Activated CD4-positive, alpha-beta memory T cell treated with anti-CD3 and anti-CD28 coated beads, Interleukin-2, amount 10 ng/mL, durations not matched to agents 7 days and 5 days (primary cell): Measurements from ENCODE around the gene RXRG. TPM values are rescaled to one million over a fixed set of nuclear protein-coding genes. Genes with fewer than 3 reads are reported as not detected.

Source experiments
- CTCF ChIA-PET: fragments of 350-600 bp; sonication (Branson Sonifier 250); formaldehyde crosslinking; loops from one replicate; lab custom pipeline; 2021; ENCODE audit warnings: antibody characterized with exemption, inconsistent platforms; lab: Charles Lee
- POLR2A ChIA-PET: fragments of 350-600 bp; sonication (Branson Sonifier 250); formaldehyde crosslinking; loops from one replicate; lab custom pipeline; 2021; ENCODE audit warnings: antibody characterized with exemption; lab: Charles Lee
- DNase-seq: peaks from one replicate; pipeline ENCODE4 v3.0.0-alpha.2; 2020
- H3K27ac Mint-ChIP-seq: one replicate; pipeline ENCODE4 v1.8.0; 2021; ENCODE audit warnings: mild to moderate bottlenecking, mixed read lengths
- H3K27me3 Mint-ChIP-seq: one replicate; pipeline ENCODE4 v1.8.0; 2021; ENCODE audit warnings: mixed read lengths
- H3K36me3 Mint-ChIP-seq: one replicate; pipeline ENCODE4 v1.8.0; 2021; ENCODE audit warnings: low read depth, mixed read lengths
- H3K4me1 Mint-ChIP-seq: one replicate; pipeline ENCODE4 v1.8.0; 2021; ENCODE audit warnings: mixed read lengths
- H3K4me3 Mint-ChIP-seq: one replicate; pipeline ENCODE4 v1.8.0; 2021; ENCODE audit warnings: mild to moderate bottlenecking, mixed read lengths
- H3K9me3 Mint-ChIP-seq: one replicate; pipeline ENCODE4 v1.8.0; 2021; ENCODE audit warnings: mixed read lengths
- total RNA-seq, 2 experiments: library from RNA; stranded (reverse); gene quantifications; one replicate each; pipeline ENCODE4 v1.2.3, GENCODE V29; 2021

The RXRG gene
- total RNA-seq, 2 experiments from 2014 or later, result not detected

DNA sequence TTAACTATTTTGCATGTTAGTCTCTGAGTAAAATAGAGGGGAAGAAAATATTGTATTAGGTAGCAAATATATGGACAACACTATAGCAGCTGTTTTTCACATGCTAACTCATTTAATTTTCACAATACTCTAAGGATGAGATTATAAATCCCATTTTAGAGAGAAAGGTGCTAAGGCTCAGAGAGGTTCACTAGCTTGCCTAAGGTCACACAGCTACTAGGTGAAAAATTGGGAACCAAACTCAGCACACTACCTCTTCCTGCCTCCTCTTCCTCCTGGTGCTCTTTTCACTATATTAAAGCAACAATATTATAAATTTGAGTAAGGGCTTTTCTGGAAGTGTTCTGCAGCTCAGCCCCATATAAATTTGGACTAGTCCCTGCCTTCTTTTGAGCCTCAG lies 2.3 kb downstream of the RXRG start:
- no peaks in the 10 kb centered on the region for H3K9me3 Mint-ChIP-seq
- H3K36me3 Mint-ChIP-seq, result no peaks in the 10 kb centered on the region
- H3K27ac Mint-ChIP-seq, result no peak overlapping the region
- ChIA-PET CTCF (no interaction called here), POLR2A (no interaction called here)
- H3K27me3 Mint-ChIP-seq, result peaks cover 29% of the 10 kb centered on the region
- no peak overlapping the region for H3K4me3 Mint-ChIP-seq
- DNase-seq, result no peak
- peaks cover 3% of the 10 kb centered on the region for H3K4me1 Mint-ChIP-seq

DNA sequence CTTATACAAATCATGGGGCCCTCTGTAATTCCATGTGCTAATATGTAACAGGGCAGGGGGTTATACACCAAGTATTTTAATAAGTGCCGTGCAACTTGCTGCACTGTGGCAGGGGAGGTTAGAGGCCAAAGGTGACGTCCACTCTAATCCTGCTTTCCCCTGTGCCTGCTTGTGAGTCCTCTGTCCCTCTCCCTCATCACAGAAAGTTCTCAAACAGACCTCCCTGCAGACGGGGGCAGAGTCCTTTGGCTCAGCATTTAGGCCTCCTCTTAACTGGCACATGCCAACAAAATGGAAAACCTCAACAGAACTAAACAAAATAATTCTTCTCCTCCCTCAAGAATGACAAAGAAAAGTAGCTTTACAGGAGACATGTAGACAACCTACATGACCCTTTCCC lies 2.9 kb downstream of the RXRG start:
- Mint-ChIP-seq H3K27me3 (peaks cover 28% of the 10 kb centered on the region), H3K9me3 (no peaks in the 10 kb centered on the region), H3K4me1 (peaks cover 3% of the 10 kb centered on the region), H3K36me3 (no peaks in the 10 kb centered on the region), H3K4me3 (no peak overlapping the region), H3K27ac (no peak overlapping the region)
- ChIA-PET CTCF (no interaction called here), POLR2A (no interaction called here)
- DNase-seq, result no peak

DNA sequence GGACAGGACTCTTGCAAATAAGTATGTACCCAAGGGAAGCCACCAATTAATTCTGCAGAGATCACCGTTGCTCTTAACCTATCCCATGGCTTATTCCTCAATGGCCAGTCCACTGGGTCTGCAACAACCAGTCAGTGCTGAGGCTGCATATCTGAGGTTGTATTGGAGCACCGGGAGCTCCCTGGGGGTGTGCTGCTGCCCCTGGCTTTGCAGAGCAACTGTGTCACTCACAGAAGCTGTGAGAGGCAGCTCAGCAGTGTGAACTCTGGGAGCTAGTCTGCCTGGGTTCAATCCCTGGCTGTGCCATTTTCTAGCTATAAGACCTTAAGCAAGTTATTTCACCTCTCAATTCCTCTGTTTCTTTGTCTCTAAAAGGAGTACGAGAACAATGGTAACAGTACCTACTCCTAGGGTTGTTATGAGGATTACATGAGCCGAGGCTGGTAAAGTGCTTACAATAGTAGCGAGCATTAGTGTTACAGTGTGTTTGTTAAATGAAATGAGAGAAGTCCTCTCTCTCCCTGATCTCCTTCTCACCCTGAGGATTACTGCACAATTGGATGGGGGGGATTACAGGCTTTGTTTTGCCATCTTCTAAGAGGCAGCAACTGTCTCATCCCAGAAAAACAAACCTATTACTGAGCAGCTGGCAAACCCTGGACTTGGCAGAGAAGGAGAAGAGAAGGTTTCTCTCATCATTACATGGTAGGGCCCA lies 3.6 kb downstream of the RXRG start:
- Mint-ChIP-seq H3K4me3 (no peak overlapping the region), H3K4me1 (peaks cover 3% of the 10 kb centered on the region), H3K27ac (no peak overlapping the region), H3K27me3 (peaks cover 26% of the 10 kb centered on the region), H3K36me3 (no peaks in the 10 kb centered on the region), H3K9me3 (no peaks in the 10 kb centered on the region)
- DNase-seq, result no peak
- CTCF ChIA-PET, result no interaction called here
- POLR2A ChIA-PET, result no interaction called here

DNA sequence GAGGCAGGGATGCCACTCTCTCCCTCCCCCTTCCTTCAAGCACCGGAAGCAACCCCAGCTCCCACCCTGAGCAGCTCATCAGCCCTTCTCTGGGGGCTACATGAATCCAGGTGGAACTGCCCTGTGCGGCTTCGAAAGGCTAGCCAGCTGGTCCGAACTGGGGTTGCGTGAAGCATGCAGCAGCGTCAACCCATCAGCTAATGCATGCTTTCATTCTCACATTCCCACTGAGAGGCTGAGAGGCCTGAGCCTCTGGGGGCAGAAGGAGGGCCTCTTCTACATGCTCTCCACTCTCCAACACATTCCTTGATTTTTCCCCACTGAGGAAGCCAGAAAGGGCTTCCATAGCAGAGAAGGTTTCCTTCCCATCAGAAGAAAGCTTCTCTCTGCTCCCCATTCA lies 5.6 kb downstream of the RXRG start:
- H3K36me3 Mint-ChIP-seq, result no peaks in the 10 kb centered on the region
- H3K27ac Mint-ChIP-seq, result no peak overlapping the region
- ChIA-PET CTCF (interaction anchor here (0.6 kb wide), 1 partner anchor 1952 kb away, joined by 3 read pairs; no protein-coding TSS in a partner anchor), POLR2A (no interaction called here)
- no peak for DNase-seq
- peaks cover 3% of the 10 kb centered on the region for H3K4me1 Mint-ChIP-seq
- peaks cover 31% of the 10 kb centered on the region for H3K27me3 Mint-ChIP-seq
- H3K4me3 Mint-ChIP-seq, result no peak overlapping the region
- H3K9me3 Mint-ChIP-seq, result no peaks in the 10 kb centered on the region

DNA sequence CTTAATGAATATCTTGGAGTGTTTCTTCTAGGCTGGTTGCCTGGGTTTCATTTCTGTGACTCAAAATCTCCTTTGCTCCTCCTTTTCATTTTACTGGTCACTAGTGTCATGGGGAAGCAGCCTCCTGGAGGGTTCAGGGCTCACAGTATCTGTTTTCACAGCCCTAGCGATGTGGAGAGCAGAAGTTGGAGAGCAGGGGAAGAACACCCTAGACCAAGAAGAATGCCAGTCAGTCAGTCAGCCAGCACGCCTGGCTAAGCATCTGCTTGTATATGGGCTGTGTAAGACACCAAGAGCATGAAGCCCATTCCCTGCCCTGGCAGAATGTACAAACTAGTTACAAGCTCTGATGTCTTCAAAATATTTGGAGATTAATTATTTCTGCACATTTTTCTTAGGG lies 7.9 kb downstream of the RXRG start:
- no peak overlapping the region for H3K27ac Mint-ChIP-seq
- no peak overlapping the region for H3K4me3 Mint-ChIP-seq
- no peaks in the 10 kb centered on the region for H3K36me3 Mint-ChIP-seq
- DNase-seq, result no peak
- CTCF ChIA-PET, result no interaction called here
- H3K4me1 Mint-ChIP-seq, result no peaks in the 10 kb centered on the region
- POLR2A ChIA-PET, result no interaction called here
- H3K9me3 Mint-ChIP-seq, result no peaks in the 10 kb centered on the region
- H3K27me3 Mint-ChIP-seq, result peaks cover 26% of the 10 kb centered on the region

DNA sequence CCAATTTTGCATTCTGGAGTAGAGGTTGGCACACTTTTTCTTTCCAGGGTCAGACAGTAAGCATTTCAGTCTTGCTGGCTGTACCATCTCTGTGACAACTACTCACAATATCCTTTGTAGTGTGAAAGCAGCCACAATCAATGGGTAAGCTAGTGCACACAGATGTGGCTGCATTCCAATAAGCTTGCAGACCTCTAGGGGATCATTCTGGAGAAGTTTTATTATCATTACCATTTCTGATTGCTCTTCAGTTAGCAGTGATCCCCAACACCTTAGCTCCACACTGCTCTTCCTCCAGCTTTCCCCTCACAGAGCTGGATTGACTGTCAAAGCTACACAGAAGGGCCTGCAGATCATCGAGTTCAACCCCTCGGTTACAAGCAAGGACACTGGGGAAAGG lies 9.1 kb downstream of the RXRG start:
- Mint-ChIP-seq H3K9me3 (no peaks in the 10 kb centered on the region), H3K4me3 (no peak overlapping the region), H3K36me3 (no peaks in the 10 kb centered on the region), H3K27me3 (peaks cover 21% of the 10 kb centered on the region), H3K4me1 (peaks cover 7% of the 10 kb centered on the region), H3K27ac (no peak overlapping the region)
- no peak for DNase-seq
- CTCF ChIA-PET, result no interaction called here
- POLR2A ChIA-PET, result no interaction called here

DNA sequence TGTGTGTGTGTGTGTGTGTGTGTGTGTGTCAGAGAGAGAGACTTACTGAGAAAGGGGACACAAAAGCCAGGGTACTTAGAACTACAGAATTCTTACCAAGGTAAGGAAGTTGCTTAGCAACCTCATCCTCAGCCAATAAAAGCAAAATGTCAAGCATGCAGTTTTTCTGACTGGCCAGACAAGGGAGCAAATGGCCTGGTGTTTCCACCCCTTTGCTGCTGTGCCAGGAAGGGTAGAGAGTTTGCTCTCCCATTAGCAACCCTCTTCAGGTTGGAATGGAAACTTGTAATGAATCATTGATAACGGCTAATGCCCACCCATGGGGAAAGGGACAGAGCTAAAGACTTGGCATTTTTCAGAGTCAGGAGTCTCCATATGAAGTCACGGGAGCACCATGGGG lies 10.6 kb downstream of the RXRG start:
- Mint-ChIP-seq H3K4me1 (peaks cover 8% of the 10 kb centered on the region), H3K4me3 (no peak overlapping the region), H3K27me3 (peaks cover 12% of the 10 kb centered on the region), H3K9me3 (no peaks in the 10 kb centered on the region), H3K27ac (no peak overlapping the region), H3K36me3 (no peaks in the 10 kb centered on the region)
- ChIA-PET CTCF (interaction anchor here (0.7 kb wide), 1 partner anchor 163 kb away, joined by 3 read pairs; no protein-coding TSS in a partner anchor), POLR2A (no interaction called here)
- DNase-seq, result no peak

DNA sequence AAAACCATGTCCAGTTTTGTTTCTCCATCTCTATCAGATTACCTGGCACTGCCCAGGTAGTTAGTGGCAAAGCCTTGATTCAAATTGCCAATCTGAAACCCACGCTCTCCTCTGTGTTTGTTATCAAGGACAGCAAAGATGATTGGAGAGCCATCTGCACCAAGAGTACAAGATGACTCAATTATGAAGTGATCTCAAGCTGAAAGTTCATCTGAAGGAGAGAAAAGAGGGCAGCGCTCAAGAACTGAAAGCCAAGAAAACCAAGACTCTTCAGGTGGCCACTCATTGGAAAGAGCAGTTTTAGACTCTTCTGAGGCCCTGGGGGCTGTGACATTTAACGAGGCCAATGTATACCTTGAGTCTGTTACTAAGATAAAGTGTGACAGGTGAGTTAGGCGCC lies 13.8 kb downstream of the RXRG start:
- ChIA-PET POLR2A (interaction anchor here (1.0 kb wide), 1 partner anchor 167 kb away, joined by 3 read pairs; no protein-coding TSS in a partner anchor), CTCF (interaction anchor here (1.2 kb wide), 1 partner anchor 162 kb away, joined by 3 read pairs; no protein-coding TSS in a partner anchor)
- H3K4me1 Mint-ChIP-seq, result peaks cover 8% of the 10 kb centered on the region
- H3K9me3 Mint-ChIP-seq, result no peaks in the 10 kb centered on the region
- peaks cover 2% of the 10 kb centered on the region for H3K27me3 Mint-ChIP-seq
- H3K36me3 Mint-ChIP-seq, result no peaks in the 10 kb centered on the region
- no peak overlapping the region for H3K4me3 Mint-ChIP-seq
- H3K27ac Mint-ChIP-seq, result no peak overlapping the region
- DNase-seq, result no peak

- Mint-ChIP-seq H3K27me3 (no peaks in the 10 kb centered on the region), H3K4me1 (peaks cover 26% of the 10 kb centered on the region), H3K9me3 (no peaks in the 10 kb centered on the region), H3K36me3 (no peaks in the 10 kb centered on the region), H3K4me3 (no peak overlapping the region), H3K27ac (no peak overlapping the region)
- DNase-seq, result no peak
- CTCF ChIA-PET, result no interaction called here
- POLR2A ChIA-PET, result interaction anchor here (1.6 kb wide), 1 partner anchor 176 kb away, joined by 3 read pairs; no protein-coding TSS in a partner anchor
These were observed 18.2 kb downstream of the RXRG start for GRCh38 chr1:165426745-165427144.

DNA sequence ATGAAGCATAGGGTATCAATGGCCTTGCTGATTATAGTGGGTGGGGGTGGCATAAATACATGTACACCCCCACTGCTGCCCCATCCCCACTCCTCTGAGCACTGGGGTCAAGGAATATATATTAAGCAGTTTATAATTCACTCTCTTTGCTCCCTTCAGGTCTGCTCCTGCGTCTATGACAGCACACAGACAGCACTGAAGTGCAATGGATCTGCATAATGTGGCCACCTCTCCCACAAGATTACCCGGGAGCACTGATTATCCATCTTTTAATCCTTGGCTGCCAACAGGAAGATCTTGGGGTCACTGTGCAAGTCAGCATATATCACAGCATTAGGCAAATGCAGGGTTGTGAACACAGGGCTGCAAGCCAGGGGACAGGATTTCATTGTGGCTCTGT lies 19.3 kb downstream of the RXRG start:
- Mint-ChIP-seq H3K27me3 (peaks cover under 1% of the 10 kb centered on the region), H3K36me3 (no peaks in the 10 kb centered on the region), H3K4me1 (peaks cover 18% of the 10 kb centered on the region), H3K4me3 (no peak overlapping the region), H3K27ac (no peak overlapping the region), H3K9me3 (no peaks in the 10 kb centered on the region)
- POLR2A ChIA-PET, result no interaction called here
- CTCF ChIA-PET, result interaction anchor here (0.5 kb wide), 1 partner anchor 455 kb away, joined by 3 read pairs; no protein-coding TSS in a partner anchor
- DNase-seq, result no peak

DNA sequence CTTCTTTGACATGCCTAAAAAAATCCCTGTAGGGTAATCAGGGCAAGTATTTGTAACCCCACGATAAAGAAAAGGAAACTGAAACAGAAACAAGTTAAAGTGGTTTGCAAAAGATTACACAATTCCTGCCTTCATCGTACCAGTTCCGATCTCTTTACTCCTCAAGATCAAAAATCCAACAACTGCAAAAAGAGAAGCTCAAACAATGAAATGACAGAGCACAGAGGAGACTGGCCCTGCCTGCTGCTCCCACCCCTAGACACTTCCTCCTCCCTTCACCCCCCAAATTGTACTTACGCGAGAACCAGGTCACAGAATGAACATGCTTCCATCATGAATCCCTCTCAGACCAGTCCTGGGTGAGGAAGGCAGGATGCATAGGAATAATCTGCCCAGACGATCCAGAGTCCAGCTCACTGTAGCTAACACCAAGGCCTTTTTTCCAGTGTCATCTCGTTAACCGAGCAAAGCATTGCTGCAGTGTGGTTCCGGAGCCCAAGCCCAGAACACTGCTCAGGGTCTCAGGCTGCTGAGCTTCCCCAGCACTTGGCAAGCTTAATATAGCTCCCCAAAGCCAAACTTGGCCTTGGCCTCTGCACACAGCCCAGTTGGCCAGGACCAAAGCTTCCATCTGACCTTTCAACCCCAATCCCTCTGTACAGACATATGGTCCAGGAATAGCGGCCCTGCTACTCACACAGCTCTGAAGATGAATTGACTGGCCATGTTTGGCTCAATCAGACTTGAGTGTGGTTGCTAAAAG lies 20.3 kb downstream of the RXRG start:
- Mint-ChIP-seq H3K4me3 (peak overlapping the region; percentile 72), H3K27ac (peak overlapping the region; percentile 77), H3K27me3 (peaks cover 2% of the 10 kb centered on the region), H3K36me3 (no peaks in the 10 kb centered on the region), H3K4me1 (peaks cover 18% of the 10 kb centered on the region), H3K9me3 (no peaks in the 10 kb centered on the region)
- CTCF ChIA-PET, result interaction anchor here (0.5 to 1.4 kb wide), 5 partner anchors 31 to 456 kb away, joined by 3 to 6 read pairs (median 3); no protein-coding TSS in a partner anchor
- no peak for DNase-seq
- POLR2A ChIA-PET, result interaction anchor here (0.9 kb wide), 1 partner anchor 70 kb away, joined by 3 read pairs; no protein-coding TSS in a partner anchor

DNA sequence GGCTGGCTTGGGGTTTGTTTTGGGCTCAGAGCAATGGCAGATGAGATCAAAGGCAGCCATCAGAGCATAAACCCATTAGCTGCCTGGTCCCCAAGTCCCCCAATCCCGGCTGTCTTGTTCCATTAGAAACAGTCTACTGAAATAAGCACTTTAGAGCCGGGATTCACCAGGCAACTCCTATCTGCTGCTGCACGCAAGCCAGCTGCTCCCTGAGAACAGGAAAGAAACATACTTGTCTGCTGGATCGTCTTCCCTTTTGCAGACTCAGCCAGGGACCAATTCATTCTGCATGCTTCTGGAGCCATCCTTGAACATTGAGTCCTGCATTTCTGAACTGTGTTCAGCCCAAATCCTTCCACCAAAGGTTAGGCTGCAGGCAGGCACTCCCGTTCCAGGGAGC lies 21.8 kb downstream of the RXRG start:
- Mint-ChIP-seq H3K4me3 (no peak overlapping the region), H3K9me3 (no peaks in the 10 kb centered on the region), H3K27me3 (peaks cover 8% of the 10 kb centered on the region), H3K4me1 (peaks cover 18% of the 10 kb centered on the region), H3K27ac (no peak overlapping the region), H3K36me3 (no peaks in the 10 kb centered on the region)
- DNase-seq, result no peak
- ChIA-PET CTCF (interaction anchor here (1.5 kb wide), 1 partner anchor 30 kb away, joined by 3 read pairs; no protein-coding TSS in a partner anchor), POLR2A (no interaction called here)

GRCh38 chr1:165420655-165421054 lies 24.3 kb downstream of the RXRG start:
- H3K4me3 Mint-ChIP-seq, result no peak overlapping the region
- ChIA-PET CTCF (no interaction called here), POLR2A (no interaction called here)
- DNase-seq, result no peak
- no peak overlapping the region for H3K27ac Mint-ChIP-seq
- no peaks in the 10 kb centered on the region for H3K9me3 Mint-ChIP-seq
- H3K36me3 Mint-ChIP-seq, result no peaks in the 10 kb centered on the region
- peaks cover 18% of the 10 kb centered on the region for H3K27me3 Mint-ChIP-seq
- peaks cover 18% of the 10 kb centered on the region for H3K4me1 Mint-ChIP-seq
